Nucleus accumbens (tissue), 56 donors: Measurements from ENCODE around the gene CCL27.
A peak's percentile ranks its signal among the peaks of the same experiment; 100 is the strongest.
"Not testable (repeated sequence)": the region's sequence is repeated elsewhere in the genome, so short reads cannot be mapped to it uniquely, and the experiment has no call there.

ENCODE experiments used
- DNase-seq, 56 donors: peaks; one replicate each; lab custom pipeline; 2025; lab: John Stamatoyannopoulos, UW

CCL27 gene

DNA sequence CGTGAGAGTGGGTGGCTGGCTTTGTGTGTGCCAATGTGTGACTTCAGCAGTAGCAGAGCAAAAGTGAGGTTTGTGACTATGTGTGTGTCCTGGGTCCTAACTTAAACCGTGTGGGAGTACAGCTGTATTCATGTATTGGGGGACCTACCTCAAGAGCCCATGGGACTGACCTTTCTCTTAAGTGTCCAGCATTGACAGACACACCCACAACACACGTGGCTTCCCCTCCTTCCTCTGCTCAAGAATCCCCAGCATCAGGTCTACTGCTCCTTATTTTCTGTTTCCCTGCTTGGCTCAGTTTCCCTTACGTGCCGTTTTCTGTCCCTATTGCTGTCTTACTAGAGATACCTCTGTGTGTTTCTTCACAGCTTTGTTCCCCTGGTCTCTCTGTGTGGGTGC, 9.9 kb downstream of the CCL27 start:
- peak in 1 of 56 donors; percentile 13 for DNase-seq

DNA sequence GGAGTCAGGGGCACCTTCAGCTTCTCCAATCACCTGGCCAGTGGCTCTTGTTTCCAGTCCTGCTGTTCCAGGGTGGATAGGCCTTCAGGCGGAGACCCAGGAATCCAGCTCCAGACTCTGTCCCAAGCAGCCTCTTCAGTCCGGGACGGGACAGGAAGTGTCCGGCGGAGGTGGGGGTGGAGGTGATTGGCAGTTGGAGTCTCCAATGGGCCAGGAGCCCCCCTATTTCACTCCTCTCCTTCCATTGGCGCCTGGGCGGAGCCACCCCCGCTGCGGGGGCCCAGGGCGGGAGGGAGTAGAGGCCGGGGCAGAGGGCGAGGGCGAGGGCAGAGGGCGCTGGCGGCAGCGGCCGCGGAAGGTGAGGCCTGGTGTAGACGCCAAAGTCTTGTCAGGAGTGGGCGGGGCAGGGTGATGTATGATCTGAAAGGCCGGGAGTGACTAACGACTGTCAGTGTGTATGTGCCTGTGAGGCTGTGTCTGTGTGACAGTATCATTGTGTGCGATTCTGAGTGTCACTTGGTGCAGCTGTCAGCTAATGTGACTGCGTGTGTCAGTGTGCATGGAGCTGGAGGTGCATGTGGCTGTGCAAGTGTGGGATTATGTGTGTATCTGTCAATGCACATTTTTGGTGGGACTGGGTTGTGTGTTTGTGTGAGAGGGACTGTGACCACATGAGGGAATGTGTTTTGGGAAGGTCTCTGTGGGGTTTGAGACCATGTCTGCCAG, 10.4 kb downstream of the CCL27 start, which contains the start of gene IL11RA:
Gene IL11RA (plus strand): TSS at position 310 of the 726 bp plus-strand sequence. CDS start 3,033 bp downstream, outside the sequence.
- DNase-seq: peak in 55 of 56 donors; percentile 27 to 91 (median 81)

DNA sequence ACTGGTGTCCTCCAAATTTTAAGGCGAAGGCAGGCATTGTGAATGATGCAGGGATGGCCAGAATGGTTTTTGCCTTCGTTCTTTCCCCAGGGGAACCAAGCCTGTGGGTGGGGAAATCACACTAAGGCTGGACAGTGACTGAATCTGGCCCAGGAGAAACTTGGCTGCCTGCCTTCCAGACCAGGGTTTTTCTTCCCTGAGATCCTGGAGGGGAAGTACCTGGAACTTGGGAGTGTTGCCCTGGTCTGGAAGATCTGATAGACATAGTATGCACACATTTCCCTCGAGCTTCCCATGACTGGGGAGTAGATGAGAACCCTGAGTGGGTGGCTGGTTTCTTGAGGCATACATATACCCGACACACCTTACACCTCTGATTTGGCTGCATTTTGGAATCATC, 11.1 kb downstream of the CCL27 start:
- DNase-seq: peak in 1 of 56 donors; percentile 10

DNA sequence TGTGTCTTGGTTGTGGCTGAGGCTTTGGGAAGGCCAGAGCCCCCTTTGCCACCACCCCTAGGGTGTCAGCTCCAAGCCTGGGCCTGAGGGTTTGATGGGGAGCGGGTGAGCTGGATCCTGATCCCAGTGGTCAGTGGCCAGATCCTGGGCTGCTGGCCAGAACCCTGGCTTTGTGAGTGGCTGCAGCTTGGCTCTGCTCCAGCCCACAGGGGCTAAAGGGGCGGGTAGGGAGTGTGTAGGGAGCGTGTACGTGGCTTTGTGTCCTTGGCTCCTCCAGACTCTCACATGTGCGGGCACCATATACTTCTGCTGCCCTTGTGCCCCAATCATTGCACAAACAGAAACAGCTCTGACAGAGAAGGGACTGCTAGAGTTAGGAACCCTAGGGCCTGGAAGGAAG, 11.6 kb downstream of the CCL27 start:
- peak in 28 of 56 donors; percentile 3 to 69 (median 28) for DNase-seq

DNA sequence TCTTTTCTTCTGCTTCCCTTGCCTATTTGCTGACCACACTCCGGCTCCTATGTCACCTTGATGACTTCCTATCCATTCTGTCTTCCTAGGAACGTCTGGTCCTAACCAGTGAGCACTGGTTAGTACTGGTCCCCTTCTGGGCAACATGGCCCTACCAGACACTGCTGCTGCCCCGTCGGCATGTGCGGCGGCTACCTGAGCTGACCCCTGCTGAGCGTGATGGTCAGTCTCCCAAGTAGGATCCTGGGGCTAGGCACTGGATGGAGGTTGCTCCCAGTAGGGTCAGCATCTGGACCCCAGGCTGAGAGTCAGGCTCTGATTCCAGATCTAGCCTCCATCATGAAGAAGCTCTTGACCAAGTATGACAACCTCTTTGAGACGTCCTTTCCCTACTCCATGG, 13.8 kb downstream of the CCL27 start:
- DNase-seq: no peak

DNA sequence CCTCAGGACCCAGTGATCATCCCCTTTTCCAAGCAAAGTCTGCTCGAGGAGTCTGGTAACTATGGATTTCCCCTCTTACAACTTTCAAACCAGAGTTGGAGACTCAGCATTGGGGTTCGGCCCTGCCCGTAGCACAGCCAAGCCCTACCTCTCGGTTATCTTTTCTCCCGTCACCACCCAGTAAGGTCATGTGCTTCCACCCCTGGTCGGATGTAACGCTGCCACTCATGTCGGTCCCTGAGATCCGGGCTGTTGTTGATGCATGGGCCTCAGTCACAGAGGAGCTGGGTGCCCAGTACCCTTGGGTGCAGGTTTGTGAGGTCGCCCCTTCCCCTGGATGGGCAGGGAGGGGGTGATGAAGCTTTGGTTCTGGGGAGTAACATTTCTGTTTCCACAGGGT, 14.8 kb downstream of the CCL27 start:
- DNase-seq: no peak

DNA sequence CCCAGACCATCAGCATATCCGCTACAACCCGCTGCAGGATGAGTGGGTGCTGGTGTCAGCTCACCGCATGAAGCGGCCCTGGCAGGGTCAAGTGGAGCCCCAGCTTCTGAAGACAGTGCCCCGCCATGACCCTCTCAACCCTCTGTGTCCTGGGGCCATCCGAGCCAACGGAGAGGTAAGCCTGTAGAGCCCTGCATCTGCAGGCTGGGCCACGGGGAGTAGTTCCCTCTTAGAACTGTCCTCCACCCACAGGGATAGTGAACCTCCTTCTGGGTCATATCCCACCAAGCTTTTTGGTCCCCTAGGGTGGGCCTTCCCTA, 15.4 kb downstream of the CCL27 start:
- peak in 1 of 56 donors; percentile 29 for DNase-seq

DNA sequence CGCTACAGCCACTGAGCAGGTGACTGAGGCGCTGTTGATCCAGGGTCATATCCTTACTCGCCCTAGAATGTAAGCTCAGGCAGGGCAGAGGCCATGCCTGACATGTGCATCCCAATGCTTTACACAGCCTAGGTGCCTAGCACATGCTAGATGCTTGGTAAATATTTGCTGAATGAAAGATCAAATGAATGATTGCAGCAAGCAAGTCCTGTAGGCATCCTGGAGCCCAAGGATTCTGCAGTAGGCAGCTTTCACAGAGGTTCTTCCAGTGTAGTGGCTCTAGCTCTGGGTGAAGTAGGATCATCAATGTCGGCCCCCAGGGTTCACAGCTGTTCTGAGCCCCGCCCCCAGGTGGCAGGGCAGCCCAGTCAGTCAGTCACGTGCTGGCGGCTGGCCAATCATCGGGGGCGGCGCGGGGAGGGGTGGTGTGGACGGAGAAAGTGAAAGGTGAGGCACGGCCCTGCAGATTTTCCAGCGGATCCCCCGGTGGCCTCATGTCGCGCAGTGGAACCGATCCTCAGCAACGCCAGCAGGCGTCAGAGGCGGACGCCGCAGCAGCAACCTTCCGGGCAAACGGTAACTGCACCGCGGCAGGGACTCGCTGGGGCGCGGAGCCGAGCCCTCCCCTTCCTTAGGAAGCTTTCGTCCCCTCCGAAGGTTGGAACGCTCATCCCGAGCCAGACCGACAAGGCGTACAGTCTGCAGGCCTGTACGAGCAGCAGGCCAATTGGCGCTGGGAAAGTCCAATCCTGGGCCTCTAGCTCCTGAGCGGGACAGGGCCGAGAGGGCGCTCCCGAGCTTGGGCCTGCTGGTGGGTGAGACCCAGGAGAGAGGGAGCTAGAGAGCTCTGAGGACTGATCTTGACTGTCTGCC, 16.0 kb downstream of the CCL27 start, which contains the start of gene GALT:
Gene GALT (plus strand): TSS at position 465 of the 873 bp plus-strand sequence. CDS start 30 bp downstream, at position 495.
- peak; percentile 33 to 98 (median 83) for DNase-seq

DNA sequence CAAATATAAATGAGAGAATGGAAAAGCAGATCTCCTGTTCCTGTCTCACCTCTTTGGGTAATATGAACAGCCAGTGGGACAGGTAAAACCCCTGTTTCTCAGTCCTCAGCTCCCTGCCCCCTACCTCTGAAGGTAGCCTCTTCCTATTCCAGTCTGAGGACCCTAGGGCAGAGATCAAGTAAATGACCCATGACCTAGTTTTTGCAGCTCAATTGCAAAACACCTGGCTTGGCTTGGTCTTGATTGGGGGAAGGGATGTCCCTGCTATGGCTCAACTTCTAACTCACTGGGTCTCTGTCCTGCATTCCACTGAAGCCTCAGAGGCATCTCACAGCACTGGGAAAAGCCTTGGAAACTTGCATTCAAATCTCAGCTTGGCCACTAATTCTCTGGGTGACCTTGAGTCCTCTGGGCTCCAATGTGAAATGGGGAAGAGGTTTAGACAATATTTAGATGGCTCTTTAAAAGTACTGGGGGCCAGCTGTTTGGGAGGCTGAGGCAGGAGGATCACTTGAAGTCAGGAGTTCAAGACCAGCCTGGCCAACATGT, 17.6 kb downstream of the CCL27 start:
- no peak for DNase-seq

DNA sequence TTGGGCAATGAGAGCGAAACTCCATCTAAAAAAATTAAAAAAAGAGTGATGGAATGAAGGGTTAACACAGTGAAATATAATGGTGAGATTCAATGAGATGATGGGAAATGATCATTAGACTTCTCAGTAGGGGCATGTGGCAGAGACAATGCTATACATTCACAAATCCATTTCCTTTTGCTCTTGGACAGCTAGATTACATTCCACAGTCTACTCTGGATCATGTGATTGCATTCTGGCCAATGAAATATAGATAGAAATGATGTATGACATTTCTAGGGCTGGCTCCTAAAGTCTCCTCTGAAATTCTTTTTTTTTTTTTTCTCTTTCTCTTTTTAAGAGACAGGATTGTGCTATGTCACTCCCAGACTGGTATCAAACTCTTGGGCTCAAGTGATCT, 19.8 kb downstream of the CCL27 start:
- no peak for DNase-seq

DNA sequence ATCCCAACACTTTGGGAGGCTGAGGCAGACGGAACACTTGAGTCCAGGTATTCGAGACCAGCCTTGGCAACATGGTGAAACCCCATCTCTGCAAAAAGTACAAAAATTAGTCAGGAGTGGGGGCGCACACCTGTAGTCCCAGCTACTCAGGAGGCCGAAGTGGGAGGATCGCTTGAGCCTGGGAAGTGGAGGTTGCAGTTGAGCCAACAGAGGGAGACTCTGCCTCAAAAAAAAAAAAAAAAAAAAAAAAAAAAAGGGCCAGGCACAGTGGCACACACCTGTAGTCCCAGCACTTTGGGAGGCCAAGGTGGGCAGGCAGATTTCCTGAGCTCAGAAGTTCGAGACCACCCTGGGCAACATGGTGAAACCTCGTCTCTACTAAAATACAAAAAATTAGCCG, 23.1 kb downstream of the CCL27 start:
- not testable (repeated sequence) for DNase-seq

DNA sequence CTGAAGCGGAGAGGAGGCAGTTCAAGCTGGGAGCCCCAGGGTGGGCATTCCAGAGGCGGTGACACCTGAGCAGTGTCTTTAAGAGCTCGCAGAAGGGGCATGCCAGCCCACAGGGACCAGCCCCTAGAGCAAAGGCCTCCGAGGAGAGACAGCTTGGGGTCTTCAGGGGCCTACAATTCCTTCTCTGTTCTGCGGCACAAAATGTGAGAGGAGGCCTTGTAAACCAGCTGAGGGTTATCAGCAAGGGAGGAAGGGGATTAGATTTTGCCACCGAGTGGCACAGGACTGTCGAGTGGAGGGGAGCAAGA, 24.4 kb downstream of the CCL27 start:
- DNase-seq: peak in 1 of 56 donors; percentile 63

DNA sequence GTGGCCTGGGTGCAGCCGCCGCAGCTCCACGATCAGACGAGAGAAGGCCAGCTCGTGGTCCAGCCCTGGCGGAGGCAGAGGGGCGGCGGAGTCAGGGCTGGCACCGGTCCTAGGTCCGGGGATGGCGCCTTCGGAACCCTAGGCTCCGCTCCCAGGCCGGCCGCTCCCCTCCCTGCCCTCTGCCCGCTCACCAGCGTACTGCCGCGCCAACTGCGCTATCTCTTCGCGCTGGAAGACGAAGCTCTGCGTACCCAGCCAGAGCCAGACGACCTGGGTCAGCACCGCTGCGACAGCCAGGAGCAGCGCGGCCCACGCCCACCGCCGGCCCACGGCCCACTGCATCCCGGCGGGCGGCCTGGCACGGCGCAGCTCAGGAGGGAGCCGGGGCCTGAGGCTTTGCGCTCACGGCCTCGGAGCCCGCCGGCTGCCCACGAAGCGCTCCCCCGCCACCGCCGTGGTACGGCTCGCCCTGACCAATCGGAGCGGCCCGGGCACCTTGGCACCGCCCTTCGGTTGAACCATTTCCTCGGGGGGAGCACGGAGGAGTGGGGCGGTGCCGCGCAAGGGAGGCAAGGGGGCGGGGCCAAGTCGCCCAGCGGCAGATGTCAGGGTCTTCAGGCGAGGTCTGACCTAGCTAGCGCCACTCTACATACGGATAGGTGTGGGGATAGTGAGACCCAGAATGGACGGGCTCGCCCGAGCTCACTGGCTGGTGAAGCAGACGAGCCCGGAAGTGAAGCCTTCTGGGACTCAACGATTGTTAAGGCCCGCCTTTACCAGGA, 24.9 kb downstream of the CCL27 start, which contains the start of gene SIGMAR1:
Gene SIGMAR1 (minus strand): TSS at position 432 of the 782 bp plus-strand sequence. CDS start 90 bp downstream, at position 342.
- DNase-seq: peak; percentile 61 to 97 (median 90)

DNA sequence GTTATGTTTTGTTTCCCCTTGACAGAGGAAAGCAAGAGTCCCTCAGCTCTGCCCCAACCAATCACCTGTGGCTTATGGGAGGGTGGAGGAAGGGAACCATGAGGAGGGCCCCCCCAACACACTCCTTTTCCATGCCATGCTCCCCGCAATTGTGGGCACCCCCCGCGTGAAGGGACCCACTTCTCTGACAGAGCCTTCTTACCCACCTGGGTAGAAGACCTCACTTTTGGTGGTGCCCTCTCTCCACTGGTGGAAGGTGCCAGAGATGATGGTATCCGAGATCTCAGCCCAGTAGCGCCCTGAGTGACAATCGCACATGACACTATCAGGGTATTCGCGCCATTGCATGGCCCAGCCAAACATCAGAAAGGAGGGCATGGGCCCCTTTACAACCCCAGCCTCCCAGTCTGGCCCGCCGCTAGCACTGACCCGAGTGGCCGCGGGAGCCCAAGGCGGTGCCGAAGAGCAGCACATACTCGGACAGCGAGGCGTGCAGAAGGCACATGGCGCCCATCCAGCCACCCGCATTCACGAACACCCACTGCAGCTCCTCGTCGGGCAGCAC, 25.6 kb downstream of the CCL27 start:
- DNase-seq: peak in 7 of 56 donors; percentile 33 to 67 (median 54)

DNA sequence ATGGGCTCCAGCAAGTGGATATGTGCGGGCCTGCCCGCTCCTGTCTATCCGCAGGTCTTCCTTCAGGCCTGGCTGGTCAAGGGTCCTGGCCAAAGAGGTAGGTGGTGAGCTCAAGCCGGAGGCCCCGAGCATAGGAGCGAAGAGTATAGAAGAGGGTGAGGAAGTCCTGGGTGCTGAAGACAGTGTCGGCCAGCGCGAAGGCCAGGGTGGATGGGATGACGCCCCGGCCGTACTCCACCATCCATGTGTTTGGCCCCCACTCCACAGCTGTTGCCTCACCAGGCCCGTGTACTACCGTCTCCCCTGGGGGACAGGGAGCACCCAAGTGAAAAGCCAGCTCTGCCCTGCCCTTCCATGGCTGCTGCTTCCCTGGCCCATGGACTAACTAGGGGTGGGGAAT, 26.9 kb downstream of the CCL27 start:
- DNase-seq: no peak

DNA sequence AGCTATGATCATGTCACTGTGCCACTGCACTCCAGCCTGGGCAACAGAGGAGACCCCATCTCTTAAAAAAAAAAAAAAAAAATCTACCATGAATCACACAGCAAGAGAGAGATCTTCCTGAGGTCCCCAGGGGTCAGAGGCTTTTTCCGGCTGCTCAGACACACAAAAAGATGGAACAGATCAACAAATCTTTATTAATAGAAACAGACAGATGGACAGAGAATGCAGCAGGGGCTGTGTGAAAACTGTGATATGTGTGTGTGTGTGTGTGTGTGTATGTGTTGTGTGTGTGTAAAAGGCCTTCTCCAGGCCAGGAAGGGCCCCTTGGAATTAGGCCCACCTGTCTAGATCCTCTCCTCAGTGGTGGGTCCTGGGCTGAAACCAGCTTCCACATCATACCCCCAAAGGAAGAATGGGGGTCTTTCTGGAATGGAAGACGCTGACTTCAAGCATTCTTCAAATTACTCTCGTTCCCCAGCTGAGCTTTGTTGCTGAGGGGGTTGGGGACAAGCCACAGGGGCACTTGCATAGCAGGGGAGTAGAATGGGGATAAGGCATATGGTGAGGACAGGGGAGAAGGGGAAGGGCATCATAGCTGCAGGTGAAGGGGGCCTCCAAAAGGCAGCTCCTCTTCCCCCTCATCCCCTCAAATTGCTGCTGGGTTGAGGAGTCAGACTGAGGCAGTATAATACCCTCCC, 27.8 kb downstream of the CCL27 start:
- no peak for DNase-seq

DNA sequence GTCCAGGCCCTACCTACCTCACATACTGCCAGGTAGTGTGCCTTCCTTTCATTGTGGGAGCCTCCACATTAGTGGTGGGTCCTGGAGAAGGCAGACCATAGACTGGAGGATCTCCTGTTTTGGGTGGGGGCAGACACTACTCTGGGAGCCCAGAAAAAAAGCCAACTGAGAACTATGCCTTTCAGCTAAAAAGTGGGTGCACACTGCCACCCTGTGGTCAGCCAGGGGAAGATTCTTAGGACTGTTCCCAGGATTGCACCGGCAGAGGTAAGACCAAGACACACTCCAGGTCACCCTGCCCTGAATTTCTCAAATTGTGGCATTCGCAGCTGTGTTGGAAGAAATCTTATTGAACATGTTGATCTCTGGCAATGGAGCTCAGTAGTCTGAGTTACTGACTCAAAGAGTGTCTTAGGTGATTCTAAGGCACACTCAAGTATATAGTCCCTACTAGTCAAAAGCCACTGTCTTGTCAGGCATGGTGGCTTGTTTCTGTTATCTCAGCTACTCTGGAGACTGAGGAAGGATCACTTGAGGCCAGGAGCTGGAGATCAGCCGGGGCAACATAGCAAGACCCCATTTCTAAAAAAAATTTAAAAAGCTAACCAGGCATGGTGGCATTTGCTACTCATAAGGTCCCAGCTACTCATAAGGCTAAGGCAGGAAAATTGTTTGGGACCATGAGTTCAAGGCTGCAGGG, 28.5 kb downstream of the CCL27 start:
- DNase-seq: peak in 49 of 56 donors; percentile 13 to 77 (median 40)

DNA sequence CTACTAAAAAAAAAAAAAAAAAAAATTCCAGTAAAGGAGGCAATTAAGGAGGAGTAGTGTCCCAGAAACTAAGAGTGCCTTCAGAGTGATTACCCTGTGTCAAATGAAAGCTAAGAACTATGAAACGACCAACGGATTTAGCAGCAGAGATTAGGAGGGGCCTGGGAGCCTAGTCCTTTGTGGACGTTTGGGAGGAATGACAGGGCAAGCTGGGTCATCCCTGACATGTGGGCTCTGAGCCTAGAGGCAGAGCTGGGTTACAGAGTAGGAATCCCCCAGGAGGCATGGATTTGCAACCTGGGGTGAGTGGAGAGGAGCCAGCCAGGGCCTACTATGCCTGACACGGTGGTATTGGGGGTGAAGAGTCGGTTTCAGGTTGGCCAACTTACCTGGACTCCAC, 29.3 kb downstream of the CCL27 start:
- DNase-seq: no peak
